ENCODE measurements around the gene IL25. TPM values are rescaled to one million over a fixed set of nuclear protein-coding genes. Genes with fewer than 3 reads are reported as not detected.
"Not testable (repeated sequence)": the region's sequence is repeated elsewhere in the genome, so short reads cannot be mapped to it uniquely, and the experiment has no call there.

Gene IL25
- total RNA-seq, 1 donor from 2014 or later: not detected

DNA sequence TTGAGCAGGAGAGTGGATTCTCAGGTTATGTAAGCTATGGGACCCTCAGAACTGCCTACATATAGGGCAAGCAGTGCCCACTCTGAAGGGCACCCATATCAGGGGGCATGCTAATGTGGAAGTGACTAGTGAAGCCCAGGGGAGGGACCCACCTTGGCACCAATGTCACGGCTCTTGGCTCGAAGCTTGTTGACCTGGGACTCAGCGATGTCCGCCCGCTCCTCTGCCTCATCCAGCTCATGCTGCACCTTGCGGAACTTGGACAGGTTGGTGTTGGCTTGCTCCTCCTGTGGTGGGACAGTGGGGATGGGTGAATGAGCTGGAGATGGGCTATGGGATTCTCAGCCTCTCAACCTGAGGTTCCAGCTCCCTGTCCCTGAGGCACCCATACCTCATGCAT, 9.7 kb downstream of the IL25 start:
- no peak for DNase-seq (ENCODE audit: low read depth, low spot score)
- H3K27ac Mint-ChIP-seq (ENCODE audit: unreplicated experiment): no peak overlapping the region
- no peaks in the 10 kb centered on the region for H3K27me3 Mint-ChIP-seq (ENCODE audit: low read depth)

DNA sequence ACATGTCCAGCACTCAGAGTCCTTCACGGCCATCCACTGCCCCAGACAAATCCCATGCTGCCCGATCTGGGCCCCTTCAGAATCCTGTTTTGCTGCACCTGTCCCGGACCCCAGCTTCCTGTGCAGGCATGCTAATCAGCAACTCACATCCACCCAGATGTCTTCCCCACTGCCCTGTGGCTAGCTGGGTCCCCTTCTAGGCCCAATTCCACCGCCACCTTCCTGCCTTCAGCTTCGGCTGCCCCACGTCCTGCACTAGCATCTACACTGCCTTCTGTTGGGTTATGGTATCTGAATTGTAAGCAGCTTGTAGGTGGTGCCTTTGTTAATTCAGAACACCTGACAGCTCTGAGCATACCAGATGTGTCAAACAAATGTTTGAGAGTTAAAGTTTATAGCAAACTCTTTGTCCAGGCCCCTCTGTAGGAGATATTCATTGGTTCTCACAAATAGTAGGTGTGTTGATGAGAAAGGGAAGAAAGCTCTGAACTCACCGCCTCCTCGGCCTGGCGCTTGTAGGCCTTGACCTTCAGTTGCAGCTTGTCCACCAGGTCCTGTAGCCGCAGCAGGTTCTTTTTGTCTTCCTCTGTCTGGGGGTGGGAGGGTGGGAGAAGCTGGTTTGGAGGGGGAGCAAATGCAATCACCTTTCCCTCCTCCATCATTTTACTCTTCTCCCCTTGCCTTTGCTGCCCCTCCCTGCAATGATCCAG, 10.3 kb downstream of the IL25 start:
- TF ChIP-seq, protein P1, sequence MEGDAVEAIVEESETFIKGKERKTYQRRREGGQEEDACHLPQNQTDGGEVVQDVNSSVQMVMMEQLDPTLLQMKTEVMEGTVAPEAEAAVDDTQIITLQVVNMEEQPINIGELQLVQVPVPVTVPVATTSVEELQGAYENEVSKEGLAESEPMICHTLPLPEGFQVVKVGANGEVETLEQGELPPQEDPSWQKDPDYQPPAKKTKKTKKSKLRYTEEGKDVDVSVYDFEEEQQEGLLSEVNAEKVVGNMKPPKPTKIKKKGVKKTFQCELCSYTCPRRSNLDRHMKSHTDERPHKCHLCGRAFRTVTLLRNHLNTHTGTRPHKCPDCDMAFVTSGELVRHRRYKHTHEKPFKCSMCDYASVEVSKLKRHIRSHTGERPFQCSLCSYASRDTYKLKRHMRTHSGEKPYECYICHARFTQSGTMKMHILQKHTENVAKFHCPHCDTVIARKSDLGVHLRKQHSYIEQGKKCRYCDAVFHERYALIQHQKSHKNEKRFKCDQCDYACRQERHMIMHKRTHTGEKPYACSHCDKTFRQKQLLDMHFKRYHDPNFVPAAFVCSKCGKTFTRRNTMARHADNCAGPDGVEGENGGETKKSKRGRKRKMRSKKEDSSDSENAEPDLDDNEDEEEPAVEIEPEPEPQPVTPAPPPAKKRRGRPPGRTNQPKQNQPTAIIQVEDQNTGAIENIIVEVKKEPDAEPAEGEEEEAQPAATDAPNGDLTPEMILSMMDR (conservative IDR thresholded peaks at IDR 0.05): no peak
- DNase-seq (ENCODE audit: low read depth, low spot score): no peak
- Mint-ChIP-seq H3K9me3 (no peaks in the 10 kb centered on the region), H3K27ac (ENCODE audit: unreplicated experiment) (no peak overlapping the region), H3K36me3 (ENCODE audit: low read depth) (no peaks in the 10 kb centered on the region), H3K27me3 (ENCODE audit: low read depth) (no peaks in the 10 kb centered on the region), H3K4me1 (no peaks in the 10 kb centered on the region), H3K4me3 (no peak overlapping the region)

More for the DNA sequence above, 9.7 kb downstream of the IL25 start:
- TF ChIP-seq, protein P1 (conservative IDR thresholded peaks at IDR 0.05): no peak
- H3K9me3 Mint-ChIP-seq: no peaks in the 10 kb centered on the region
- H3K4me3 Mint-ChIP-seq: no peak overlapping the region
- no peaks in the 10 kb centered on the region for H3K36me3 Mint-ChIP-seq (ENCODE audit: low read depth)
- H3K4me1 Mint-ChIP-seq: peaks cover 3% of the 10 kb centered on the region

DNA sequence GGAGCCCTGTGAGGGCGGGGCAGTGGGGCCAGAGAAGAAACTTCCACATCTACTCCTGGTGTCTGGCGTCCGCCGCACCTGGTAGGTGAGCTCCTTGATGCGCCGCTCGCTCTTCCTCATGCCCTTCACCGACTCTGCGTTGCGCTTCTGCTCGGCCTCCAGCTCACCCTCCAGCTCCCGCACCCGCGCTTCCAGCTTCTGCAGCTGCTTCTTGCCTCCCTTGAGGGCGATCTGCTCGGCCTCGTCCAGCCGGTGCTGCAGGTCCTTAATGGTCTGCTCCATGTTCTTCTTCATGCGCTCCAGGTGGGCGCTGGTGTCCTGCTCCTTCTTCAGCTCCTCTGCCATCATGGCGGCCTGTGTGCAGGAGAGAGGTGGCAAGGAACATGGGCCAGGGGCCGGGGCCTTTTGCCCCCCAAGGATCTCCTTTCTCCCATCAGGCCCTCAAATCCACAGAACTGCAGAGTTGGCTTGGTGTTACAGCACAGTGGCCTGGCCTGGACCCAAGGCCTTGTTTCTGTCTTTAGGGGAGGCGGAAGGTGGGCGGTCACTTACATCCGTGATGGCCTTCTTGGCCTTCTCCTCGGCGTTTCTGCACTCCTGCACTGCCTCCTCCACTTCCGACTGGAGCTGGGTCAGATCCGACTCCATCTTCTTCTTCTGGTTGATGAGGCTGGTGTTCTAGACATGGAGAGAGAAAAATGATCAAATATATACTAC, 11.9 kb downstream of the IL25 start:
- Mint-ChIP-seq H3K4me3 (no peak overlapping the region), H3K27me3 (ENCODE audit: low read depth) (no peaks in the 10 kb centered on the region), H3K9me3 (no peaks in the 10 kb centered on the region), H3K27ac (ENCODE audit: unreplicated experiment) (no peak overlapping the region), H3K4me1 (no peaks in the 10 kb centered on the region), H3K36me3 (ENCODE audit: low read depth) (no peaks in the 10 kb centered on the region)
- DNase-seq (ENCODE audit: low read depth, low spot score): no peak
- TF ChIP-seq, protein P1 (conservative IDR thresholded peaks at IDR 0.05): no peak

DNA sequence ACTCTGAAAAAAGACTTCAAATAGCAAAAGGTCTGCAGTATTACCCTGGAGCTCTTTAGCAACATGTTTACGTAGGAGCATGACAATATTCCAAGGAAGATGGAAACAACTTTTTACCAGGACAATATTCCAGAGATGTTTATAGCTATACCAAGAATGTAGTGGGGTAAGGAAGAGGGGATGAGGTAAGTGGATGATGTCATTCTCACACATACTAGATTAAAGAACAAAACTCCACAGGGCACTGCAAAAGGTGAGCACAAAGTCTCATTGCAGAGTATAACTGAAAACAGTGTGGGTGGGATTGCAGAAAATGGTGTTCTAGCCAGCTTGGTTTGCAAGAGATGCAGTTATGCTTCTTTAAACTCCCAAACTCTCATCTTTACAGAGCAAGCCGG, 12.6 kb downstream of the IL25 start:
- no peaks in the 10 kb centered on the region for H3K9me3 Mint-ChIP-seq
- no peak overlapping the region for H3K4me3 Mint-ChIP-seq
- DNase-seq (ENCODE audit: low read depth, low spot score): no peak
- no peak overlapping the region for H3K27ac Mint-ChIP-seq (ENCODE audit: unreplicated experiment)
- TF ChIP-seq, protein P1 (conservative IDR thresholded peaks at IDR 0.05): no peak
- no peaks in the 10 kb centered on the region for H3K36me3 Mint-ChIP-seq (ENCODE audit: low read depth)
- no peaks in the 10 kb centered on the region for H3K27me3 Mint-ChIP-seq (ENCODE audit: low read depth)
- H3K4me1 Mint-ChIP-seq: no peaks in the 10 kb centered on the region

DNA sequence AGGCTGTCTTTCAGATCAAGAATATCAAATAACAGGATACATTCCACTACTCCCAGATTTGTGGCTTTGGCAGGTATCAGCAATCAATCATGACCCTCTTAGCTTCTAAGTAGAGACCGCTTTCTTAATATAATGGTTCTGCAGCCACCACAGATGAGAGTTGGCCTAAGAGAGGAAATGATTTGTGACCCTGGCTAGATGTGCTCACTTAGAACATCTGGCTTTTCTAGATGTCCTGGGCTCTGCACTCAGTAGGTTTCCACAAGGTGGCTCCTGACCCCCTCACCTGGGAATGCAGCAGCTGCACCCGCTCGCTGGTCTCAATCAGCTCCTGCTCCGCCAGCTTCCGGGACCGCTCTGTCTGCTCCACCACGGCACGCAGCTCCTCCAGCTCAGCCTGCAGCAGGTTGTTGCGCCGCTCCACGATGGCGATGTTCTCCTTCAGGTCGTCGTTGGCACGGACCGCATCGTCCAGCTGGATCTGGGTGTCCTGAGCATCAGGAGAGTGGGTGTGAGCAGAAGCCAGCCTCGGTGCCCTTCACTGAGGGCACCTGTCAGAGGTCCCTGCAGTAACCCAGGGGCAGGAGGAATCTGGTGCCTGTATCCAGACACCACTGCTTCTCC, 13.1 kb downstream of the IL25 start:
- DNase-seq (ENCODE audit: low read depth, low spot score): no peak
- H3K27me3 Mint-ChIP-seq (ENCODE audit: low read depth): no peaks in the 10 kb centered on the region
- H3K9me3 Mint-ChIP-seq: no peaks in the 10 kb centered on the region
- TF ChIP-seq, protein P1 (conservative IDR thresholded peaks at IDR 0.05): no peak
- no peak overlapping the region for H3K4me3 Mint-ChIP-seq
- H3K36me3 Mint-ChIP-seq (ENCODE audit: low read depth): no peaks in the 10 kb centered on the region
- no peaks in the 10 kb centered on the region for H3K4me1 Mint-ChIP-seq
- H3K27ac Mint-ChIP-seq (ENCODE audit: unreplicated experiment): no peak overlapping the region

DNA sequence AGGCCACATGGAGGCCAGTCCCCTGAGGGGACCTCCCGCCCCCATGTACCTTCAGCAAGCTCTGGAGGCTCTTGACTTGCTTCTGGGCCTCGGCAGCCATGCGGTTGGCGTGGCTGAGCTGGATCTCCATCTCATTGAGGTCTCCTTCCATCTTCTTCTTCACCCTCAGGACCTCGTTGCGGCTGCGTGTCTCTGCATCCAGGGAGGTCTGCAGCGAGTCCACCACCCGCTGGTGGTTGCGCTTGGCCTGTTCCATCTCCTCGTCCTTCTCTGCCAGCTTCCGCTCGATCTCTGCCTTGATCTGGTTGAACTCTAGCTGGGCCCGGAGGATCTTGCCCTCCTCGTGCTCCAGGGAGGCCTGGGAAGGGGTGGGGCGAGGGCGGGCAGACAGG, 13.7 kb downstream of the IL25 start:
- H3K36me3 Mint-ChIP-seq (ENCODE audit: low read depth); DNase-seq (ENCODE audit: low read depth, low spot score); H3K4me3 Mint-ChIP-seq; H3K27me3 Mint-ChIP-seq (ENCODE audit: low read depth); H3K9me3 Mint-ChIP-seq; H3K4me1 Mint-ChIP-seq; H3K27ac Mint-ChIP-seq (ENCODE audit: unreplicated experiment): not testable (repeated sequence)
